Measurements from ENCODE around the gene SLC44A3. TPM values are rescaled to one million over a fixed set of nuclear protein-coding genes. Genes with fewer than 3 reads are reported as not detected.

SLC44A3 gene
- total and polyA plus RNA-seq, 9 of the 15 experiments (the other 6 are each of a cell fraction or from before 2014, with no cell fraction given) = not detected

- TF ChIP-seq RAD21 (CRISPR knock-in tag; conservative IDR thresholded peaks at IDR 0.05 in 1 of 2, IDR thresholded peaks at IDR 0.05 in 1 of 2) = peak; percentile 87 to 94
- peak; percentile 41; the same call in 1 of the 2 replicates for TF ChIP-seq CXXC5 (CRISPR knock-in tag; IDR thresholded peaks at IDR 0.05)
- TF ChIP-seq MITF (IDR thresholded peaks at IDR 0.05) = peak; percentile 98
- peak; percentile 74 for TF ChIP-seq DEAF1 (CRISPR knock-in tag; IDR thresholded peaks at IDR 0.05)
- TF ChIP-seq CLOCK (CRISPR knock-in tag; IDR thresholded peaks at IDR 0.05; ENCODE audit: borderline replicate concordance) = no peak
- peak; percentile 92 for TF ChIP-seq SMC3 (conservative IDR thresholded peaks at IDR 0.05; ENCODE audit: insufficient read depth, low read depth, low read length)
- peak in 1 of 2 experiments; percentile 31; a peak in 1 of 4 replicates for TF ChIP-seq TEAD1 (CRISPR knock-in tag; IDR thresholded peaks at IDR 0.05)
- no peak for TF ChIP-seq ATF1 (CRISPR knock-in tag; IDR thresholded peaks at IDR 0.05)
- peak; percentile 38; the same call in 1 of the 2 replicates for TF ChIP-seq ATF1 (tag; IDR thresholded peaks at IDR 0.05)
- peak; percentile 9 for TF ChIP-seq ZFP36 (IDR thresholded peaks at IDR 0.05; ENCODE audit: low read depth, low read length, partially characterized antibody)
- 0 out of 2 replicates have a peak, but pooled peaks have one; percentile 36 for TF ChIP-seq EHMT2 (IDR thresholded peaks at IDR 0.05)
- TF ChIP-seq ESRRA (IDR thresholded peaks at IDR 0.05; ENCODE audit: borderline replicate concordance, low read depth) = peak; percentile 79; the same call in 1 of the 2 replicates
- TF ChIP-seq CHCHD3 (CRISPR knock-in tag; IDR thresholded peaks at IDR 0.05) = no peak
- peak; percentile 46 to 55; a peak in 2 of 4 replicates for TF ChIP-seq MAZ (CRISPR knock-in tag; conservative IDR thresholded peaks at IDR 0.05 in 1 of 2, IDR thresholded peaks at IDR 0.05 in 1 of 2)
- peak; percentile 50; the same call in 1 of the 2 replicates for TF ChIP-seq CC2D1A (IDR thresholded peaks at IDR 0.05)
- peak; percentile 66; the same call in 1 of the 2 replicates for TF ChIP-seq CBFB (CRISPR knock-in tag; IDR thresholded peaks at IDR 0.05)
- peak; percentile 71 for TF ChIP-seq RAD51 (IDR thresholded peaks at IDR 0.05; ENCODE audit: borderline replicate concordance, low read depth)
- 0 out of 2 replicates have a peak, but pooled peaks have one; percentile 34 for TF ChIP-seq JUND (IDR thresholded peaks at IDR 0.05; ENCODE audit: borderline replicate concordance, low read depth, low read length)
- TF ChIP-seq JUND (tag; IDR thresholded peaks at IDR 0.05; ENCODE audit: borderline replicate concordance, low read depth, low read length) = no peak; the same call in 2 of the 3 replicates
These were observed 34.5 kb downstream of the SLC44A3 start (continued) for GRCh38 chr1:94854458-94855306.

Data from K562 (cell line).